GM12878 (cell line): ENCODE data around the gene SLC12A3. TPM values are rescaled to one million over a fixed set of nuclear protein-coding genes. Genes with fewer than 3 reads are reported as not detected.

Experiments used
- BCL3 ChIP-seq: IDR thresholded peaks from 2 replicates; pipeline ENCODE4 v1.6.1; 2011; ENCODE audit warnings: borderline replicate concordance, low read depth, mild to moderate bottlenecking, moderate library complexity, low read length; ENCODE audit not compliant: insufficient read depth, poor library complexity, severe bottlenecking
- BHLHE40 ChIP-seq, 2 experiments: fragments of 450-650 bp in 1 of 2; IDR thresholded peaks; 2 replicates each; pipeline ENCODE4 v1.6.1; 2011 to 2017; ENCODE audit warnings: low read depth in 2 of 2, borderline replicate concordance in 1 of 2, improper control_type of control experiment in 1 of 2, low read length in 1 of 2, mild to moderate bottlenecking in 1 of 2
- CHD4 ChIP-seq: fragments of 200-600 bp; sonication (generic); IDR thresholded peaks from 2 replicates; pipeline ENCODE4 v1.6.1; 2016; ENCODE audit warnings: mild to moderate bottlenecking
- IRF3 ChIP-seq: fragments of 450-650 bp; IDR thresholded peaks from 2 replicates; pipeline ENCODE4 v1.6.1; 2014; ENCODE audit warnings: mild to moderate bottlenecking
- RUNX3 ChIP-seq: IDR thresholded peaks from 2 replicates; pipeline ENCODE4 v1.6.1; 2012; ENCODE audit warnings: low read length, inconsistent platforms
- SIX5 ChIP-seq: IDR thresholded peaks from 2 replicates; pipeline ENCODE4 v1.6.1; 2011; ENCODE audit warnings: mild to moderate bottlenecking, low read depth, low read length, moderate library complexity; ENCODE audit not compliant: severe bottlenecking
- SMC3 ChIP-seq: IDR thresholded peaks from 2 replicates; pipeline ENCODE4 v1.6.1; 2011; ENCODE audit warnings: low read length, improper control_type of control experiment, borderline replicate concordance
- STAT3 ChIP-seq: IDR thresholded peaks from 2 replicates; pipeline ENCODE4 v1.6.1; 2011; ENCODE audit warnings: low read depth, low read length, improper control_type of control experiment
- TARDBP ChIP-seq: IDR thresholded peaks from 2 replicates; pipeline ENCODE4 v1.6.1; 2016; ENCODE audit warnings: borderline replicate concordance
- ZNF384 ChIP-seq: IDR thresholded peaks from 2 replicates; pipeline ENCODE4 v1.6.1; 2012; ENCODE audit warnings: low read depth, mild to moderate bottlenecking, low read length, improper control_type of control experiment, borderline replicate concordance
- ZNF687 ChIP-seq: fragments of 450-650 bp; IDR thresholded peaks from 2 replicates; pipeline ENCODE4 v1.6.1; 2017; ENCODE audit warnings: mild to moderate bottlenecking, moderate library complexity
- ZSCAN29 ChIP-seq: fragments of 450-650 bp; IDR thresholded peaks from 2 replicates; pipeline ENCODE4 v1.6.1; 2017; ENCODE audit warnings: mild to moderate bottlenecking, moderate library complexity
- polyA plus RNA-seq, 11 experiments: library from polyadenylated mRNA; depleted of rRNA in 4 of 11; unstranded in 6 of 11; stranded (reverse) in 5 of 11; fragments of >200 nt; fragmentation: Nextera tagmentation in 4 of 11; fragmentation: Illumina TruSeq in 1 of 11; extraction: Ambion mirVana in 4 of 11; extraction: Trizol in 1 of 11; gene quantifications; 1 replicate in 1 of 11; 2 replicates in 10 of 11; pipeline versions ENCODE4 v1.2.1 to v1.2.3, GENCODE V29; 2011 to 2016; ENCODE audit warnings: inconsistent platforms in 2 of 11, missing spikeins in 2 of 11, low read depth in 1 of 11
- total RNA-seq, 4 experiments: library from RNA; depleted of rRNA in 3 of 4; stranded (reverse); fragments of >200 nt in 3 of 4; fragmentation: Illumina TruSeq in 1 of 4; extraction: Trizol in 1 of 4; gene quantifications; 2 replicates each; pipeline versions ENCODE4 v1.2.1 to v1.2.3, GENCODE V29; 2013 to 2021
- TF ChIP-seq, protein P1 (sequence below): fragments of 450-650 bp; formaldehyde crosslinking; IDR thresholded peaks from 2 replicates; pipeline ENCODE4 v1.4.0; 2020; ENCODE audit warnings: mild to moderate bottlenecking, moderate library complexity
- TF ChIP-seq, protein P2 (sequence below): fragments of 450-650 bp; IDR thresholded peaks from 2 replicates; pipeline ENCODE4 v1.6.1; 2017; ENCODE audit warnings: mild to moderate bottlenecking, low read depth, inconsistent platforms; ENCODE audit not compliant: poor library complexity, severe bottlenecking

SLC12A3 gene
- total and polyA plus RNA-seq, 10 of the 15 experiments (the other 5 are each of a cell fraction or from before 2014, with no cell fraction given), result 0.05 to 6.3 (median 3.1) TPM

GRCh38 chr16:56860226-56861020 lies 4.6 kb upstream of the SLC12A3 start (continued):
- TF ChIP-seq, protein P1, sequence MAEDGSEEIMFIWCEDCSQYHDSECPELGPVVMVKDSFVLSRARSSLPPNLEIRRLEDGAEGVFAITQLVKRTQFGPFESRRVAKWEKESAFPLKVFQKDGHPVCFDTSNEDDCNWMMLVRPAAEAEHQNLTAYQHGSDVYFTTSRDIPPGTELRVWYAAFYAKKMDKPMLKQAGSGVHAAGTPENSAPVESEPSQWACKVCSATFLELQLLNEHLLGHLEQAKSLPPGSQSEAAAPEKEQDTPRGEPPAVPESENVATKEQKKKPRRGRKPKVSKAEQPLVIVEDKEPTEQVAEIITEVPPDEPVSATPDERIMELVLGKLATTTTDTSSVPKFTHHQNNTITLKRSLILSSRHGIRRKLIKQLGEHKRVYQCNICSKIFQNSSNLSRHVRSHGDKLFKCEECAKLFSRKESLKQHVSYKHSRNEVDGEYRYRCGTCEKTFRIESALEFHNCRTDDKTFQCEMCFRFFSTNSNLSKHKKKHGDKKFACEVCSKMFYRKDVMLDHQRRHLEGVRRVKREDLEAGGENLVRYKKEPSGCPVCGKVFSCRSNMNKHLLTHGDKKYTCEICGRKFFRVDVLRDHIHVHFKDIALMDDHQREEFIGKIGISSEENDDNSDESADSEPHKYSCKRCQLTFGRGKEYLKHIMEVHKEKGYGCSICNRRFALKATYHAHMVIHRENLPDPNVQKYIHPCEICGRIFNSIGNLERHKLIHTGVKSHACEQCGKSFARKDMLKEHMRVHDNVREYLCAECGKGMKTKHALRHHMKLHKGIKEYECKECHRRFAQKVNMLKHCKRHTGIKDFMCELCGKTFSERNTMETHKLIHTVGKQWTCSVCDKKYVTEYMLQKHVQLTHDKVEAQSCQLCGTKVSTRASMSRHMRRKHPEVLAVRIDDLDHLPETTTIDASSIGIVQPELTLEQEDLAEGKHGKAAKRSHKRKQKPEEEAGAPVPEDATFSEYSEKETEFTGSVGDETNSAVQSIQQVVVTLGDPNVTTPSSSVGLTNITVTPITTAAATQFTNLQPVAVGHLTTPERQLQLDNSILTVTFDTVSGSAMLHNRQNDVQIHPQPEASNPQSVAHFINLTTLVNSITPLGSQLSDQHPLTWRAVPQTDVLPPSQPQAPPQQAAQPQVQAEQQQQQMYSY (CRISPR knock-in tag), result no peak
- TF ChIP-seq CHD4 (no peak), ZNF687 (peak; percentile 53), RUNX3 (peak; percentile 99), ZNF384 (no peak), BHLHE40 (IDR thresholded peaks at IDR 0.05; ENCODE audit: borderline replicate concordance in 1 of 2, low read depth in 2 of 2, low read length in 1 of 2) (0 out of 4 replicates have a peak, but pooled peaks of 1 of the 2 experiments have one; percentile 11), TARDBP (no peak), IRF3 (no peak), SIX5 (no peak), STAT3 (no peak), SMC3 (peak; percentile 24; the same call in 1 of the 2 replicates), ZSCAN29 (no peak), BCL3 (no peak)
- TF ChIP-seq, protein P2, sequence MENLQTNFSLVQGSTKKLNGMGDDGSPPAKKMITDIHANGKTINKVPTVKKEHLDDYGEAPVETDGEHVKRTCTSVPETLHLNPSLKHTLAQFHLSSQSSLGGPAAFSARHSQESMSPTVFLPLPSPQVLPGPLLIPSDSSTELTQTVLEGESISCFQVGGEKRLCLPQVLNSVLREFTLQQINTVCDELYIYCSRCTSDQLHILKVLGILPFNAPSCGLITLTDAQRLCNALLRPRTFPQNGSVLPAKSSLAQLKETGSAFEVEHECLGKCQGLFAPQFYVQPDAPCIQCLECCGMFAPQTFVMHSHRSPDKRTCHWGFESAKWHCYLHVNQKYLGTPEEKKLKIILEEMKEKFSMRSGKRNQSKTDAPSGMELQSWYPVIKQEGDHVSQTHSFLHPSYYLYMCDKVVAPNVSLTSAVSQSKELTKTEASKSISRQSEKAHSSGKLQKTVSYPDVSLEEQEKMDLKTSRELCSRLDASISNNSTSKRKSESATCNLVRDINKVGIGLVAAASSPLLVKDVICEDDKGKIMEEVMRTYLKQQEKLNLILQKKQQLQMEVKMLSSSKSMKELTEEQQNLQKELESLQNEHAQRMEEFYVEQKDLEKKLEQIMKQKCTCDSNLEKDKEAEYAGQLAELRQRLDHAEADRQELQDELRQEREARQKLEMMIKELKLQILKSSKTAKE, result peak; percentile 73
